ENCODE results near the gene KIAA0825.

DNA sequence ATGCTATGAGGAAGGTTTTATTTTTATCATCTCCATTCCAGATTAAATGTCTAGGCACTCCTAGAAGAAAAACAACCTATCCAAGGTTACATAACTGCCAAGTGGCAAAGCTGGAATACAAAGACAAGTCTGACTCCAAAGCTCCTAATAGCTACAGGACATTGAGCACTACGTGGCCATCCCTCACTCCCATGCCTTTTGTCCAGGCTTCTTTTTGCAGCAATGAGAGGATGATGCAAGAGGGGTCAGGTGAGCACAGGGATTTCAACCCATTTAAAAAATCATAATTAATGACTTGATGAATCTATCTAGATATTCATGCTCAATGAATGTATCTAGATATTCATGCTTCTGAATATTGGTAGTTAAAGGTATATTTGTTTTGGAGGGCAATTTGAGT is 117.0 kb downstream of the KIAA0825 start:
- TF ChIP-seq CTCF (IDR thresholded peaks at IDR 0.05) = no peak
- TF ChIP-seq POLR2A (IDR thresholded peaks at IDR 0.05) = no peak
